UCSD-AML1 (cell line): Measurements from ENCODE around the gene DNAJB8.
A peak's percentile ranks its signal among the peaks of the same experiment; 100 is the strongest.

Experiments
- DNase-seq: peaks from one replicate; lab custom pipeline; 2025; ENCODE audit not compliant: unreplicated experiment; lab: John Stamatoyannopoulos, UW

DNAJB8 gene

GRCh38 chr3:128495435-128495970 lies 28.8 kb upstream of the DNAJB8 start:
- no peak for DNase-seq

- no peak for DNase-seq
Measured at GRCh38 chr3:128494367-128494650, 27.6 kb upstream of the DNAJB8 start.

GRCh38 chr3:128493570-128494366 lies 27.1 kb upstream of the DNAJB8 start:
- no peak for DNase-seq

GRCh38 chr3:128492671-128493569 lies 26.2 kb upstream of the DNAJB8 start, which contains the start of gene GATA2:
GATA2 (minus strand) TSS chr3:128493201; CDS start chr3:128487031, 6,170 bp downstream.
- DNase-seq, result peak; percentile 66

- no peak for DNase-seq
Measured at GRCh38 chr3:128491941-128492670, 25.4 kb upstream of the DNAJB8 start.

- DNase-seq, result no peak
Measured at GRCh38 chr3:128491691-128491940, 24.9 kb upstream of the DNAJB8 start.

GRCh38 chr3:128490915-128491690 lies 24.4 kb upstream of the DNAJB8 start:
- DNase-seq, result no peak

GRCh38 chr3:128490650-128490914 lies 23.9 kb upstream of the DNAJB8 start:
- no peak for DNase-seq

- DNase-seq, result peak; percentile 59
Measured at GRCh38 chr3:128489927-128490649, 23.4 kb upstream of the DNAJB8 start.

- DNase-seq, result no peak
Measured at GRCh38 chr3:128489674-128489926, 22.9 kb upstream of the DNAJB8 start.

GRCh38 chr3:128488991-128489673 lies 22.4 kb upstream of the DNAJB8 start:
- peak; percentile 74 for DNase-seq

- DNase-seq, result no peak
Measured at GRCh38 chr3:128488636-128488990, 21.9 kb upstream of the DNAJB8 start.

- peak; percentile 88 for DNase-seq
Measured at GRCh38 chr3:128487813-128488635, 21.3 kb upstream of the DNAJB8 start.

- DNase-seq, result no peak
Measured at GRCh38 chr3:128487538-128487812, 20.8 kb upstream of the DNAJB8 start.

GRCh38 chr3:128486681-128487537 lies 20.2 kb upstream of the DNAJB8 start:
- DNase-seq, result no peak

- no peak for DNase-seq
Measured at GRCh38 chr3:128486205-128486628, 19.5 kb upstream of the DNAJB8 start.

- no peak for DNase-seq
Measured at GRCh38 chr3:128485282-128486204, 18.9 kb upstream of the DNAJB8 start.
